Astrocyte (in vitro differentiated cells and primary cell): ENCODE results near the gene AKAP8L.

ENCODE experiments used
- CTCF ChIP-seq: IDR thresholded peaks from 2 replicates; pipeline ENCODE4 v1.5.1; 2011; ENCODE audit warnings: low read depth, mild to moderate bottlenecking, inconsistent platforms, low read length, moderate library complexity; ENCODE audit not compliant: insufficient read depth
- EZH2 ChIP-seq: IDR thresholded peaks from 2 replicates; pipeline ENCODE4 v1.6.1; 2012; ENCODE audit warnings: mild to moderate bottlenecking, low read length, inconsistent platforms; ENCODE audit not compliant: insufficient read depth

GRCh38 chr19:15457701-15458484 is 39.1 kb upstream of the AKAP8L start:
- TF ChIP-seq CTCF (no peak), EZH2 (peak; percentile 87)
